A549 (cell line): ENCODE measurements around the gene RAP2A. TPM values are rescaled to one million over a fixed set of nuclear protein-coding genes. Genes with fewer than 3 reads are reported as not detected.

Experiments used
- ATAC-seq, 2 experiments: fragments of 200-7000 bp in 1 of 2; fragments of >200 bp in 1 of 2; cut with Nextera tagmentation in 1 of 2; cut with Tn5 transposase in 1 of 2; 3 replicates each; pipeline versions ENCODE4 v1.8.0 to v1.9.1; 2018 to 2020; ENCODE audit warnings: mild to moderate bottlenecking in 1 of 2, moderate library complexity in 1 of 2
- CTCF ChIA-PET: fragments of 300-600 bp; sonication (Branson Sonifier 250); formaldehyde crosslinking; extraction: SDS; loops from one replicate; lab custom pipeline; 2021; ENCODE audit warnings: antibody characterized with exemption, inconsistent platforms; lab: Yijun Ruan, JAX
- POLR2A ChIA-PET: fragments of 350-600 bp; formaldehyde crosslinking; extraction: SDS; loops from one replicate; lab custom pipeline; 2021; ENCODE audit warnings: antibody characterized with exemption, inconsistent platforms; lab: Yijun Ruan, JAX
- DNase-seq, 2 experiments: peaks; one replicate each; pipeline versions ENCODE4 v3.0.0 to v3.0.0-alpha.2; 2011 to 2016; ENCODE audit warnings: low read depth in 1 of 2, low spot score in 1 of 2
- FAIRE-seq: peaks from 2 replicates; lab custom pipeline; 2011; peaks lifted over from hg19 to GRCh38; lab: Jason Lieb, UNC
- H3K27ac ChIP-seq, 2 experiments: fragments of >200 bp; sonication (Bioruptor Twin); formaldehyde crosslinking; 3 replicates each; pipeline ENCODE4 v1.5.1; 2016 to 2017
- H3K4me1 ChIP-seq: fragments of >200 bp; sonication (Bioruptor Twin); formaldehyde crosslinking; 3 replicates; pipeline ENCODE4 v1.6.1; 2016
- H3K4me2 ChIP-seq: fragments of >200 bp; sonication (Bioruptor Twin); formaldehyde crosslinking; 3 replicates; pipeline ENCODE4 v1.6.1; 2016
- H3K4me3 ChIP-seq: fragments of >200 bp; sonication (Bioruptor Twin); formaldehyde crosslinking; 3 replicates; pipeline ENCODE4 v1.5.1; 2016
- H3K9me3 ChIP-seq: fragments of >200 bp; sonication (Bioruptor Twin); formaldehyde crosslinking; 3 replicates; pipeline ENCODE4 v1.6.1; 2016
- BHLHE40 ChIP-seq: IDR thresholded peaks from 2 replicates; pipeline ENCODE4 v1.6.1; 2012; ENCODE audit warnings: low read depth, low read length, inconsistent platforms
- CBX8 ChIP-seq: fragments of 200-600 bp; sonication (generic); IDR thresholded peaks from 2 replicates; pipeline ENCODE4 v1.6.1; 2016
- CEBPB ChIP-seq, 2 experiments: fragments of >200 bp in 1 of 2; sonication (Bioruptor Twin) in 1 of 2; formaldehyde crosslinking in 1 of 2; IDR thresholded peaks; 2 replicates each; pipeline ENCODE4 v1.6.1; 2012 to 2016
- EP300 ChIP-seq, 2 experiments: fragments of >200 bp; sonication (Bioruptor Twin); formaldehyde crosslinking; IDR thresholded peaks; 2 replicates in 1 of 2; 3 replicates in 1 of 2; pipeline ENCODE4 v1.6.1; 2016 to 2017
- ESRRA ChIP-seq: fragments of 150-350 bp; IDR thresholded peaks from 2 replicates; pipeline ENCODE4 v1.6.1; 2014; ENCODE audit warnings: mild to moderate bottlenecking, low read length, borderline replicate concordance
- HOXA7 ChIP-seq: fragments of 250-450 bp; sonication (Bioruptor Pico); IDR thresholded peaks from 2 replicates; pipeline ENCODE4 v1.5.0; 2020; ENCODE audit warnings: mild to moderate bottlenecking, moderate library complexity
- HOXB13 ChIP-seq: fragments of 250-450 bp; sonication (Bioruptor Pico); IDR thresholded peaks from 2 replicates; pipeline ENCODE4 v1.5.0; 2020; ENCODE audit warnings: low read depth, mild to moderate bottlenecking, moderate library complexity
- JUN ChIP-seq, 2 experiments: fragments of >200 bp; sonication (Bioruptor Twin); formaldehyde crosslinking; IDR thresholded peaks; 2 replicates in 1 of 2; 3 replicates in 1 of 2; pipeline ENCODE4 v1.6.1; 2016 to 2017
- KDM1A ChIP-seq: fragments of 200-600 bp; sonication (generic); IDR thresholded peaks from 2 replicates; pipeline ENCODE4 v1.6.1; 2016; ENCODE audit warnings: low read depth, mild to moderate bottlenecking
- KDM5A ChIP-seq: fragments of 200-600 bp; sonication (generic); IDR thresholded peaks from 2 replicates; pipeline ENCODE4 v1.6.1; 2016; ENCODE audit warnings: antibody characterized with exemption, mild to moderate bottlenecking
- NFE2L2 ChIP-seq: fragments of 150-350 bp; conservative IDR thresholded peaks from 2 replicates; pipeline ENCODE4 v1.6.1; 2014; ENCODE audit warnings: low read length
- NR3C1 ChIP-seq: fragments of >200 bp; sonication (Bioruptor Twin); formaldehyde crosslinking; IDR thresholded peaks from 3 replicates; pipeline ENCODE4 v1.6.1; 2017
- POLR2A ChIP-seq: IDR thresholded peaks from 2 replicates; pipeline ENCODE4 v1.6.1; 2012; ENCODE audit warnings: mild to moderate bottlenecking, low read length
- POLR2AphosphoS2 ChIP-seq: conservative IDR thresholded peaks from 2 replicates; pipeline ENCODE4 v1.6.1; 2012; ENCODE audit warnings: low read length, improper control_type of control experiment, inconsistent platforms
- RAD21 ChIP-seq, 2 experiments: fragments of >200 bp in 1 of 2; sonication (Bioruptor Twin) in 1 of 2; formaldehyde crosslinking in 1 of 2; IDR thresholded peaks in 1 of 2; conservative IDR thresholded peaks in 1 of 2; 2 replicates in 1 of 2; 3 replicates in 1 of 2; pipeline ENCODE4 v1.6.1; 2012 to 2018; ENCODE audit warnings: inconsistent platforms in 1 of 2
- RCOR1 ChIP-seq: fragments of 150-350 bp; IDR thresholded peaks from 2 replicates; pipeline ENCODE4 v1.6.1; 2014; ENCODE audit warnings: antibody characterized with exemption, low read length, low read depth
- RFX5 ChIP-seq: fragments of 450-650 bp; IDR thresholded peaks from 2 replicates; pipeline ENCODE4 v1.7.1; 2014; ENCODE audit warnings: antibody characterized with exemption, mild to moderate bottlenecking, moderate library complexity
- RNF2 ChIP-seq: fragments of 200-600 bp; sonication (generic); IDR thresholded peaks from 2 replicates; pipeline ENCODE4 v1.6.1; 2016; ENCODE audit warnings: low read depth, mild to moderate bottlenecking, antibody characterized with exemption, moderate library complexity, borderline replicate concordance
- SMC3 ChIP-seq: fragments of >200 bp; sonication (Bioruptor Twin); formaldehyde crosslinking; IDR thresholded peaks from 3 replicates; pipeline ENCODE4 v1.6.1; 2018; ENCODE audit warnings: inconsistent platforms
- SREBF2 ChIP-seq: fragments of 450-650 bp; IDR thresholded peaks from 2 replicates; pipeline ENCODE4 v1.6.1; 2014; ENCODE audit warnings: mild to moderate bottlenecking, moderate library complexity
- ZC3H11A ChIP-seq: fragments of 450-650 bp; IDR thresholded peaks from 2 replicates; pipeline ENCODE4 v1.6.1; 2014; ENCODE audit warnings: antibody characterized with exemption, mild to moderate bottlenecking
- ZFP36 ChIP-seq: fragments of 450-650 bp; IDR thresholded peaks from 2 replicates; pipeline ENCODE4 v1.6.1; 2014; ENCODE audit warnings: borderline replicate concordance; ENCODE audit not compliant: partially characterized antibody
- ZNF302 ChIP-seq: fragments of 250-450 bp; sonication (Bioruptor Pico); IDR thresholded peaks from 2 replicates; pipeline ENCODE4 v1.9.0; 2021; ENCODE audit warnings: inconsistent platforms, mild to moderate bottlenecking, moderate library complexity
- ZSCAN20 ChIP-seq: fragments of 250-450 bp; sonication (Bioruptor Pico); IDR thresholded peaks from 2 replicates; pipeline ENCODE4 v1.8.0; 2022; ENCODE audit warnings: mild to moderate bottlenecking, moderate library complexity
- WGBS: methylation state at CpG from one replicate; pipeline ENCODE4 v1.1.6; 2017; ENCODE audit errors: missing lambda C conversion rate; 5-methylcytosine and 5-hydroxymethylcytosine counted together
- polyA plus RNA-seq, 4 experiments: library from polyadenylated mRNA; depleted of rRNA in 3 of 4; stranded (reverse); fragments of >200 nt; fragmentation: RNase III in 1 of 4; extraction: RNeasy Plus Mini Kit Qiagen cat#74134 plus additional on column Dnase treatment in 1 of 4; gene quantifications; 2 replicates in 3 of 4; 3 replicates in 1 of 4; pipeline ENCODE4 v1.2.3, GENCODE V29; 2011 to 2017
- TF ChIP-seq, protein P1 (sequence below): fragments of 450-650 bp; IDR thresholded peaks from 2 replicates; pipeline ENCODE4 v1.6.1; 2014; ENCODE audit warnings: antibody characterized with exemption
- TF ChIP-seq, protein P2 (sequence below): IDR thresholded peaks from 2 replicates; pipeline ENCODE4 v1.6.1; 2012
- TF ChIP-seq, protein P3 (sequence below): fragments of >200 bp; sonication (Bioruptor Twin); formaldehyde crosslinking; IDR thresholded peaks from 3 replicates; pipeline ENCODE4 v1.5.1; 2016
- TF ChIP-seq, protein P4 (sequence below): fragments of 250-450 bp; sonication (Bioruptor Pico); IDR thresholded peaks from 2 replicates; pipeline ENCODE4 v1.5.0; 2020; ENCODE audit warnings: low read depth, mild to moderate bottlenecking, moderate library complexity
- TF ChIP-seq, protein P5 (sequence below): fragments of 250-450 bp; sonication (Bioruptor Pico); IDR thresholded peaks from 2 replicates; pipeline ENCODE4 v1.5.0; 2021; ENCODE audit warnings: mild to moderate bottlenecking, moderate library complexity, borderline replicate concordance

The RAP2A gene
- polyA plus RNA-seq, 2 of the 4 experiments (the other 2 are of a cell fraction): 8.7 to 10.9 TPM

DNA sequence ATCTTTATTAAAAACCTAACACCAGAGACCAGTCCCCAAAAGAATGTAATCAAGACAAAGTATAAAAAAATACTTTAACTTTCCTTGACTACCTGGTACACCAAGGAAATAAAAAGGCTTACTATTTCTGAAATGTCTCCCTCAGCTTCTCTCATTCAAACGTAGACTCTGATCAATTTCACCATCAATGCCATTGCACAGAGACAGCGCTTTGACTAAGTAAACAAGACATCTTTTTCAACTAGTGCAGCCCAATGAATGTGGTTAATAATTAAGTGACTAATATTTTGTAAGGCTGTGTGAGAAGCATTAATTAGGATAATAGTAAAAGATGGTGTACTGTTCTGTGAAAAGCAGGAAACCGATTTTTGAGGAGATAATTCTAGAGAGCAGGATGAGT is 7.3 kb upstream of the RAP2A start:
- ATAC-seq (no peak), DNase-seq (no peak), FAIRE-seq (no peak)
- Histone ChIP-seq H3K4me2 (no peak overlapping the region), H3K4me3 (no peak overlapping the region), H3K9me3 (no peaks in the 10 kb centered on the region), H3K4me1 (peaks cover 8% of the 10 kb centered on the region; the same call in 1 of the 3 replicates), H3K27ac (no peak overlapping the region)
- CTCF ChIA-PET: interaction anchor here (0.5 kb wide), 1 partner anchor 13 kb away, joined by 3 read pairs; no protein-coding TSS in a partner anchor
- TF ChIP-seq CBX8 (no peak), ZSCAN20 (CRISPR knock-in tag) (no peak), POLR2AphosphoS2 (no peak), RAD21 (conservative IDR thresholded peaks at IDR 0.05 in 1 of 2, IDR thresholded peaks at IDR 0.05 in 1 of 2) (no peak)
- 41% methylated on average over 3 of the region's 3 CpGs for WGBS
- POLR2A ChIA-PET: no interaction called here

DNA sequence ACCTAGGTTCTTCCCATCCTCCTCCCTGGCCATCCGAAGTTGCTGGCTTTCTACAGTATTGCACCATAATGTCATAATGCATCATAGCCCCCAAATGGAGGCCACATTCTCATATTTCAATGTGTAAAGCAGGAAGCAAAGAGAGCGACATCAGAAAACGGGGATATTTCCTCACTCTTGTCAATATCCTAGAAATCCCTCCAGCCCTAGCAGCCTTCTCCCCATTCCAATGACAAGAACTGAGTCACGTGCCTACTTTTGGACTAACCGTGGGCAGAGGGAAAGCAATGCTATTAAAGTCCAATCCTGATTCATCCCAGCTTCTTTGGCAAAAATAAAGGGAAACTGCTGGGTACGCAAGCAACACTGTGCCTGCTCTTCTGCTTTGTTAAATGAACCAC is 4.3 kb upstream of the RAP2A start:
- FAIRE-seq (no peak), ATAC-seq (no peak), DNase-seq (no peak)
- ChIA-PET POLR2A (no interaction called here), CTCF (no interaction called here)
- WGBS: 56% methylated on average over 5 of the region's 6 CpGs
- Histone ChIP-seq H3K4me3 (no peak overlapping the region), H3K27ac (no peak overlapping the region), H3K4me2 (no peak overlapping the region), H3K4me1 (peaks cover 9% of the 10 kb centered on the region; the same call in 1 of the 3 replicates), H3K9me3 (no peaks in the 10 kb centered on the region)
- no peak for TF ChIP-seq ZFP36
- TF ChIP-seq ESRRA: no peak
- no peak for TF ChIP-seq ZC3H11A
- TF ChIP-seq, protein P1, sequence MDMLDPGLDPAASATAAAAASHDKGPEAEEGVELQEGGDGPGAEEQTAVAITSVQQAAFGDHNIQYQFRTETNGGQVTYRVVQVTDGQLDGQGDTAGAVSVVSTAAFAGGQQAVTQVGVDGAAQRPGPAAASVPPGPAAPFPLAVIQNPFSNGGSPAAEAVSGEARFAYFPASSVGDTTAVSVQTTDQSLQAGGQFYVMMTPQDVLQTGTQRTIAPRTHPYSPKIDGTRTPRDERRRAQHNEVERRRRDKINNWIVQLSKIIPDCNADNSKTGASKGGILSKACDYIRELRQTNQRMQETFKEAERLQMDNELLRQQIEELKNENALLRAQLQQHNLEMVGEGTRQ: no peak
- no peak for TF ChIP-seq RNF2
- no peak for TF ChIP-seq RFX5
- TF ChIP-seq NFE2L2: no peak
- no peak for TF ChIP-seq ZNF302 (CRISPR knock-in tag)
- no peak for TF ChIP-seq POLR2AphosphoS2
- TF ChIP-seq, protein P2, sequence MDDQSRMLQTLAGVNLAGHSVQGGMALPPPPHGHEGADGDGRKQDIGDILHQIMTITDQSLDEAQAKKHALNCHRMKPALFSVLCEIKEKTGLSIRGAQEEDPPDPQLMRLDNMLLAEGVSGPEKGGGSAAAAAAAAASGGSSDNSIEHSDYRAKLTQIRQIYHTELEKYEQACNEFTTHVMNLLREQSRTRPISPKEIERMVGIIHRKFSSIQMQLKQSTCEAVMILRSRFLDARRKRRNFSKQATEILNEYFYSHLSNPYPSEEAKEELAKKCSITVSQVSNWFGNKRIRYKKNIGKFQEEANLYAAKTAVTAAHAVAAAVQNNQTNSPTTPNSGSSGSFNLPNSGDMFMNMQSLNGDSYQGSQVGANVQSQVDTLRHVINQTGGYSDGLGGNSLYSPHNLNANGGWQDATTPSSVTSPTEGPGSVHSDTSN: no peak
- no peak for TF ChIP-seq JUN (IDR thresholded peaks at IDR 0.05)
- TF ChIP-seq POLR2A: no peak
- TF ChIP-seq, protein P3, sequence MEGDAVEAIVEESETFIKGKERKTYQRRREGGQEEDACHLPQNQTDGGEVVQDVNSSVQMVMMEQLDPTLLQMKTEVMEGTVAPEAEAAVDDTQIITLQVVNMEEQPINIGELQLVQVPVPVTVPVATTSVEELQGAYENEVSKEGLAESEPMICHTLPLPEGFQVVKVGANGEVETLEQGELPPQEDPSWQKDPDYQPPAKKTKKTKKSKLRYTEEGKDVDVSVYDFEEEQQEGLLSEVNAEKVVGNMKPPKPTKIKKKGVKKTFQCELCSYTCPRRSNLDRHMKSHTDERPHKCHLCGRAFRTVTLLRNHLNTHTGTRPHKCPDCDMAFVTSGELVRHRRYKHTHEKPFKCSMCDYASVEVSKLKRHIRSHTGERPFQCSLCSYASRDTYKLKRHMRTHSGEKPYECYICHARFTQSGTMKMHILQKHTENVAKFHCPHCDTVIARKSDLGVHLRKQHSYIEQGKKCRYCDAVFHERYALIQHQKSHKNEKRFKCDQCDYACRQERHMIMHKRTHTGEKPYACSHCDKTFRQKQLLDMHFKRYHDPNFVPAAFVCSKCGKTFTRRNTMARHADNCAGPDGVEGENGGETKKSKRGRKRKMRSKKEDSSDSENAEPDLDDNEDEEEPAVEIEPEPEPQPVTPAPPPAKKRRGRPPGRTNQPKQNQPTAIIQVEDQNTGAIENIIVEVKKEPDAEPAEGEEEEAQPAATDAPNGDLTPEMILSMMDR: no peak
- TF ChIP-seq HOXA7 (CRISPR knock-in tag): no peak
- no peak for TF ChIP-seq BHLHE40
- no peak for TF ChIP-seq KDM5A
- no peak for TF ChIP-seq EP300 (IDR thresholded peaks at IDR 0.05)
- TF ChIP-seq RCOR1: no peak

DNA sequence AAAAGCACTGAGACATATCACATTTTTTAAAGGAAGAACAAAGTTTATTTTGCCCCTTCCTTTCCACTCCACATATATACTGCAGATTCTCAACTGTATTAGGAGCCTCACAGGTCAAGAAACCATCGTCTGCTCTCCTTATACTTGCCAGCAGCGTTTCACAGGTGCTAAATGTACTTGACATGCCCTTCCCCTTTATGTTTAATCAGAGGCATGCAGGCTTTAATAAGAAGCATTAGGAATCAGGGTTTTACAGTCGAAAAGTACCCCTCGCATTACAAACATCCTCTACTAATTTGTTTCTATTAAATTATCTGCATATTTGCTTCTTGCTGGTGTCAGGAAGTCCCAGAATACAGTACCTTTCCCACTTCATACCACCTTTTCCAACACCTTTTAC is 3.7 kb upstream of the RAP2A start:
- Histone ChIP-seq H3K4me3 (no peak overlapping the region), H3K27ac (no peak overlapping the region), H3K4me2 (no peak overlapping the region), H3K4me1 (peaks cover 9% of the 10 kb centered on the region; the same call in 1 of the 3 replicates), H3K9me3 (no peaks in the 10 kb centered on the region)
- ATAC-seq: no peak
- no peak for FAIRE-seq
- ChIA-PET CTCF (no interaction called here), POLR2A (no interaction called here)
- no peak for DNase-seq
- 77% methylated on average over 4 of the region's 4 CpGs for WGBS
- no peak for TF ChIP-seq KDM5A
- TF ChIP-seq POLR2AphosphoS2: no peak
- TF ChIP-seq HOXB13 (CRISPR knock-in tag): no peak
- no peak for TF ChIP-seq CEBPB (IDR thresholded peaks at IDR 0.05)
- TF ChIP-seq BHLHE40: no peak
- no peak for TF ChIP-seq KDM1A
- TF ChIP-seq, protein P1: no peak
- TF ChIP-seq NR3C1: no peak
- TF ChIP-seq SMC3: no peak
- no peak for TF ChIP-seq SREBF2
- no peak for TF ChIP-seq RCOR1
- TF ChIP-seq, protein P4, sequence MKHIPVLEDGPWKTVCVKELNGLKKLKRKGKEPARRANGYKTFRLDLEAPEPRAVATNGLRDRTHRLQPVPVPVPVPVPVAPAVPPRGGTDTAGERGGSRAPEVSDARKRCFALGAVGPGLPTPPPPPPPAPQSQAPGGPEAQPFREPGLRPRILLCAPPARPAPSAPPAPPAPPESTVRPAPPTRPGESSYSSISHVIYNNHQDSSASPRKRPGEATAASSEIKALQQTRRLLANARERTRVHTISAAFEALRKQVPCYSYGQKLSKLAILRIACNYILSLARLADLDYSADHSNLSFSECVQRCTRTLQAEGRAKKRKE (CRISPR knock-in tag): no peak
- TF ChIP-seq, protein P5, sequence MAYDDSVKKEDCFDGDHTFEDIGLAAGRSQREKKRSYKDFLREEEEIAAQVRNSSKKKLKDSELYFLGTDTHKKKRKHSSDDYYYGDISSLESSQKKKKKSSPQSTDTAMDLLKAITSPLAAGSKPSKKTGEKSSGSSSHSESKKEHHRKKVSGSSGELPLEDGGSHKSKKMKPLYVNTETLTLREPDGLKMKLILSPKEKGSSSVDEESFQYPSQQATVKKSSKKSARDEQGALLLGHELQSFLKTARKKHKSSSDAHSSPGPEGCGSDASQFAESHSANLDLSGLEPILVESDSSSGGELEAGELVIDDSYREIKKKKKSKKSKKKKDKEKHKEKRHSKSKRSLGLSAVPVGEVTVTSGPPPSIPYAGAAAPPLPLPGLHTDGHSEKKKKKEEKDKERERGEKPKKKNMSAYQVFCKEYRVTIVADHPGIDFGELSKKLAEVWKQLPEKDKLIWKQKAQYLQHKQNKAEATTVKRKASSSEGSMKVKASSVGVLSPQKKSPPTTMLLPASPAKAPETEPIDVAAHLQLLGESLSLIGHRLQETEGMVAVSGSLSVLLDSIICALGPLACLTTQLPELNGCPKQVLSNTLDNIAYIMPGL (CRISPR knock-in tag): no peak
